HG02840 (cell line): Measurements from ENCODE around the gene PCNX2.
"Not testable (repeated sequence)": the region's sequence is repeated elsewhere in the genome, so short reads cannot be mapped to it uniquely, and the experiment has no call there.

Experiments
- ATAC-seq: cut with Tn5 transposase; IDR thresholded peaks from one replicate; pipeline ENCODE4 v1.9.1; 2021; ENCODE audit warnings: mild to moderate bottlenecking, moderate library complexity, moderate number of reproducible peaks; ENCODE audit not compliant: unreplicated experiment, low FRiP score

The PCNX2 gene

DNA sequence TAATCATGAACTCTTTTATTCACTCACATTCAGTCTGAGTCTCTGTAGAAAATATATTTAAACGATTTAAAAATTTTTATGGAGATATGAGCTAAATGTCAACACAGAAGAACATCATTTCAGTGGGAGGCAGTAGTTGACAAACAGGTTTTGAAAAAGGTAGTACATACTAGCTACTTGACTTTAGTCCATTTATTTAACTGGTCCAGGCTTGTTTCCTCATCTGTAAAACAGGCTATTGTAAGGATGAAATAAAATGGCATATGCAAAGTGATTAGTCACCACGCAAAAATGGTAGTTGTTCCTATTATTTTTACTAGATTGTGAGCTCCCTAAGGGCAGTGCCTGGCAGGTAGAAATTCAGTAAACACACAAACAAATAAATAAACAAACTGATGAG lies 270.0 kb downstream of the PCNX2 start:
- ATAC-seq = no peak

DNA sequence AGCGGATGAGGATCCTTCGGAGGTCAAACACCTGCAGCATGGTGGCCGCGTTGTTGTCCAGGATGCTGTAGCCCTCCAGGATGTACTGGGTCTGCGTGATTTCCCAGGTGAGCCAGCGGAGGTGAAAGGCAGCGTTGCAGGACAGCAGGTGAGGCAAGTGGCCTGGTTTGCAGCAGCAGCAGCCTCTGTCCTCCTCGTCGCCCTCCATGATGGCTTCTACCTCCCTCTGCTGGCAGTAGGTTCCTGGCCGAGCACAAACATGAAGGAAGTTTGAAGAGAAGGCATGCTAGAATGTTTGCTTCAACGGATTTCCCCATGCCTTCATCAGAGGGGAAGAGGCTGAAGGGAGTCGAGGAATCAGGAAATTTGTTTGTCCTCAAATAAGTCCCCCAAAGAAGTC lies 270.4 kb downstream of the PCNX2 start:
- no peak for ATAC-seq

DNA sequence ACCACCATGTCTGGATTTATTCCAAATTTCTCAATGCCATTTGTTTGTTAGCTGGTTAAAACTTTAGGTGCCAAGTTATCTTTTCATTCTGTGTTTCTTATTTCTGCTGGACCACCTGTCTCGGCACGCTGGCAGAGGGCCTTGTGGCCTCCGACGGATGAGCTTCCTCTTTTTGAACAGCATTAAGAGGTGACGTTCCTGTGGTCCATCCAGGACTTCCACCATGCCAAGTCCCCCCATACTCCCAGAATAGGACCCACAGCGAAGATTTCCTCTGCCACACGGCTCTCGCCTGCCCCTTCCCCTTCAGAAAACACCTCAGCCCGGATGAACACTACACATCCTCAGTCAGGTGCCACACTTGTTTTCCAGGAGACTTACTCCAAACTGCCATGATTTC lies 271.3 kb downstream of the PCNX2 start:
- no peak for ATAC-seq

GRCh38 chr1:233022246-233022645 lies 273.3 kb downstream of the PCNX2 start:
- ATAC-seq = no peak

- no peak for ATAC-seq
Observed at GRCh38 chr1:233020426-233020825, 275.1 kb downstream of the PCNX2 start.

DNA sequence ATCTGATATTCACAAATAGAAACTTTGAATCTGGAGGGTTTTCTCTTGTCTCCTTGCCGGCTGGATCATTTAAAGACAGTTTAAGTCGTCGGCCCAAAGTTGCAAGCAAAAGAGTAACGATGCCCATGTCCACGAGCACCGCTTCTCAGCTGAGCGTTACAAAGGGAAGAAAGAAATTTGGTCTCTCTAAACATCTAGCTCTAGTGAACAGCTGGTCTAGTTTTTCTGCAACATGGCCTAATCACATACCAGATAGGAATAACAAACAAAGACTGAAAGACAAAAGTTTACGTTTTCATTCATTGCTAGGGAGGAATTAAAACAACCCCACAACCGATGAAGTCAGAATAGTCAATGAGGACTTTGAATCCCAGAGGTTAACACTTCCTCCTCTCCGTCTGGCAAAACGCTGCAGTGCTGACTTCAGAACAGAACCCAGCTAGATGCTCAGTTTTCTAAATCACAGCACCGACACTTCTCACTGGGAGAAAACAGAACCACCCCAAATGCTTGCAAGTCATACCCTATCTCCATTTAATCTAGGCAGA lies 275.7 kb downstream of the PCNX2 start:
- ATAC-seq = no peak

- no peak for ATAC-seq
Observed at GRCh38 chr1:233019083-233019482, 276.4 kb downstream of the PCNX2 start.

DNA sequence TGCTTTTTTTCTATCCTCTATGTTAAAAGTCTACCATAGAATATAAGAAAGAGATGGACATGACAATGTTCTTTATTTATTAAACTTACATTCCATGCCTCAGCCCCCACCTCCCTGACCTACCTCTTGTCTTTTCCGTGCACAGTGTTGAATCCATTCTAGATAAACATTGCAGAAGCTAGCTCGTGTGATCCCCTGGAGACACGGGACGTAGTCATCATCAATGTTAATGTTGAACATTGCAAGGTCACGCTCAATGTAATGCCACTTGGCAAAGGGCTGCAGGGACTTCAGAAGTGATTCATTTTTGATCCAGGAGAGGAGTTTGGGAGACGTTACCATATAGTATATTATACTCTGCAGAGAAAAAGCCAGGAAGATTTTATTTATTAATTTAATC lies 278.7 kb downstream of the PCNX2 start:
- ATAC-seq = no peak

GRCh38 chr1:233015965-233016364 lies 279.6 kb downstream of the PCNX2 start:
- no peak for ATAC-seq

- ATAC-seq = no peak
Observed at GRCh38 chr1:233012021-233012420, 283.5 kb downstream of the PCNX2 start.

DNA sequence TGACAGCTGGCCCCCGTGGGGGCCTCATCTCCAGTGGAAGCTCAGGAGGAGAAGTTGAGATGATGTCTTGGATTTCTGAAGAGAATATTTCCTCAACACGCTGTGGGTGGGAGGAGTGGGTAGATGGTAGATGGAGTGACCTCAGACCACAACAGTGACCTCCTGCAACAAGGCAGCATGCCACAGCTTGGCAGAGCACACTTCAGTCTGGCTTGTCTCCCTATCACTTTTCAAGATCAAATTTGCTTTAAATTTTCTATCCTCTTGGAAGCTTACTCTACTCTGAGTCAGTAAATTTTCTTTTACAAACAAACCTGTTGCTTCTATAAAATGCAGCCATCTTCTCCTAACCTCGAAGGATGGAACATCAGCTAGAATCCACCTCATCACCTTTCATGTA lies 285.4 kb downstream of the PCNX2 start:
- ATAC-seq = no peak

DNA sequence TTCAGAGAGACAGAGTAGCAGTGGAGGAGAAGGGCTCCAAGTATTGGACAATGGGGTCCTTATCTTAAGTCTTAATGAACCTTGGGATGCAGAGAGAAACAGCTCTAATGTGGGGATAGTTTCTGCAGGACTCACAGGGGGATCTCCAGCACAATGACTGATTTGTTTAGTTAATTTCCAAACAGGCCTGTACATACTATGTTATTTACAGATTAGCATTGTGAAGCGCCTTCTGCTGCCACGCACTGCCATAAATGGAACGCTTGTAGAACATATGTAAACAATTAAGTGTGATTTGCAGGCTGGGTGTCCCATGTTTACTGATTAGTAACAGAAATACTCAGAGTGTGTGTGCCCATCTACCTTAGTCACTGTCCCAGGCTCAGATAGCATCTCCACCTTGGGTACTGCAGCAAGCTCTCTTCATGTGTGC lies 289.0 kb downstream of the PCNX2 start:
- no peak for ATAC-seq

DNA sequence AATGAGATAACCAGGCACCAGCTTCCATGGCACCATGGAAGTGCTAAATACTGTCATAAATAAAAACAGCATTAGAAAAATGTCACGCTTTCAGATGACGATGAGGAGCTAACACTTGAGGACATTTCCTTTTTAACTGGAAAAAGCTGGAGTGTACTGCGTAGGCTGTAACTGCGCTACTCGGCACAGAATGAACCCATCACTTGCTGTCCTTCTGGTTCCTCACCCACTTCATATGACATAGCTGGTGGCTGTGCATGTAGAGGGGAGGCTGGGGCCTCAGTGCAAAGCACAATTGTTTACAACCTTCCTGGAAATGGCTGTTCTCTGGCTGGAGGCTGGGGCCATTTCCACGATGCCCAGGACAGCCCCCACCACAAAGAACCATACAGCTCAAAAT lies 289.4 kb downstream of the PCNX2 start:
- no peak for ATAC-seq

DNA sequence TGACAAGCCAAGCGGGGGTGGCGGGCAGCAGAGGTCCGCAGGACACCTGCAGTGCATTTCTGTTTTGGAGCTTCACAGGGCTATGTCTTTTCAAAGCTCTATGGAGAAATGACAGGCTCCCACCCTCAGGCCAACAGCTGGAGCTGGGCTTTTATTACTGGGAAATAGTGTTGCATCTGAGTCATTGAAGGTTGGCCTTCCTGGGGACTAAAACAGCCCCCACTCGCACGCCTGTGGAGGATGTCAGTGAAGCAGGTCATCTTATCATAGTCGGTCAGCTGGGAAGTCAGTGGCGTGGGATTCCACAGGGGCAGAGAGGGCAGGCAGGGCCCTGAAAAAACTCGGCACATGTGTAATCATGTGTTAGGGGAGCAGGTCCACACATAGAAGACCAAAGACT lies 289.8 kb downstream of the PCNX2 start:
- ATAC-seq = no peak

DNA sequence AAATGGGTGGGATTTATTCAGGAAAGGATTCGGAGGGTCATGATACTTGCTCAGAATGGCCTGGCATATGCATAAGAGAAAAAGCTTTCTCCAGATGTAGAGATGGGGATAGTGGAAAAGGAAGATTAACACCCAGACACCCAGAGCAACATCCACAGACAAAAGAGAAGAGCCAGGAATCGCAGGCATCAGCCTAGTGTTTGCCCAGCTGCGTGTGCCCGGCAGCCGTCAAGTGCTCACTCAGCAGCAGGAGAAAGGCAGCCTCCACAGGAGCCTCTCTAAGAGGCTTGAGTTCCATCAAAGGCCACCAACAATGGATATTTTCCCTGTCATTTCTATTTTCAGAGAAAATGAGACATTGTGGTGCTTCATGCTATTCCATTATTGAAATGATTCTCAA lies 290.4 kb downstream of the PCNX2 start:
- no peak for ATAC-seq

DNA sequence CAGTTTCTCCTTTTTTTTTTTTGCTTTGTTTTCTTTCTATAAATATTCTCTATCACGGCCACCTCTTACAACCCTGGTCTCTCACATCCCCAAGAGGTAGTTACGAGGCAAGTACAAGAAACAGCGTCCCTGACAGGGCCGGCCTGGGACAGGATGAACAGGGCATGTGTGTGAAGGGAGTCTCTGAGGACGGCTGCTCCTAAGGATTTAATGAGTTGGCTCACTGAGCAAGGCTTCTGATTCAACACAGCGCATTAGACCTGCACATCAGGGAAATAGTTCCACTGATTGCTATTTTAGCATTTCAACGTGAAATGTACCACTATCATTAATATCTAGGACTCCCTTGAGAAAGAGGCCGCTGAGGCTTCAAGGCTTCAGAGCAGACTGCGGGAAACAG lies 291.1 kb downstream of the PCNX2 start:
- ATAC-seq = no peak

- not testable (repeated sequence) for ATAC-seq
Observed at GRCh38 chr1:233003638-233004037, 291.9 kb downstream of the PCNX2 start.

DNA sequence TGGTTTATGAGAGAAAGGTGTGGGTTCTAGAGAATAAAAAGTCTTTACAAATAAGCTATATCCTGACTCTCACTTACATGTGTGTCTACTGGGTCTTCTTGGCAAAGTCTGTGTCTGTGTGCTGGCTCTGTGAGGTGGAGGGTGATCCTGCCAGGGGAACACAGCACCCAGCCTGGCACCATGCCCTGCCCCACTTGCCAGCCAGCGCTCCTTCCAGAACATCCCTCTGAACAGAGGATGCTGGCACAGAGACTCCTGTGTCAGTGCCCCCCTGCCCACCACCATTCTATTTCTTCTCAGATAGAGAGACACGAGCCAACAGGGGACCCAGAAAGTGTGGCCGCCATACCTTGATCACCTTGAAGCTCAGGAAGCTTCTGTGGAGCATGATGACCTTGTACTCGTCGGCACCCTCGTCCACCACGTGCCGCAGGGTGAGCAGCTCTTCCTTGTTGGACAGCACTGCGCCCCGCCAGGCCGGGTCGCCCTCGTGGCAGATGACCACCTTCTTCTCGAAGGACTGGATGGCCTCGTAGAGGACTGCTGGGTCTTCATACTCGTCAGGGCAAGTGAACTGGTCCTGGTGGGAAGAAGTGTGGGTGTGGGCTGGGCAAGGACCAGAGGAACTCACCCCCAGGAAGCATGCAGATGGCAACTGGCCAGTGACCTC lies 295.4 kb downstream of the PCNX2 start:
- no peak for ATAC-seq

DNA sequence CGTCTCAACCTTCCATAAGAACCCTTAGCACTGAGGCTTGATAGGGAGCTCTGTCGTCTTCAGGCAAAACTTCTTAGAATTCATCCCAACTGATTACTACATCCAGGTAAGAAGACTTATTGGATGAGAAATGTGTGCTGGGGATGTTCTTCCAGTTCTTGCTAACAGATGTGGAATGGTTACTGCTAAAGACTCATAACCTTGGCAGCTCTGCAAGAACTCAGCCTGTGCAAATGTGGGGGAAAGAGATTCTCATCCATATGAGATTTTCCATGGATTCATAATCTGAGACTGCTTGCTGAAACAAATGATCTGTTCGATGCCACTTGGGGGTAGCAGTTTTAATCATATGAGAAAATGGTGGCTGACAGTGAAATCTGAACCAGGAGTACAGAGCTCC lies 296.9 kb downstream of the PCNX2 start:
- ATAC-seq = no peak

DNA sequence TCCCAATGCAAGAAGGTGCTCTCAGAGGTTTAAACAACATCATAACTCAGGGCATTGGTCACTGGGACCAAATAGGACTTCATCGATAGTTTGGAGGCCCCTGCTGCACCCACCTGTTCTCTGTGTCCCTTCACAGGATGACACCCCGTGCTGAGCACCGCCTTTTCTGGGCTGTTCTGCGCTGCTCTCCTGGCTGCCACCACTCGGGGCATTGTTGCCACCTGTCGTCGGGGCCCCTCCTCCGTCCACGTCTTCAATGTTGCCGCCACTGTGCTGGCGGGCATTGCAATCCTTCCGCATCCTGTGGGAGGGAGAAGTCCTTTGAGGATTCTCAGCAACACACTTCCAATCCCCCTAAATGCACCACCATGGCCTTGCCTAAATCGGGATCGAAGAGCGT lies 297.4 kb downstream of the PCNX2 start:
- no peak for ATAC-seq

- no peak for ATAC-seq
Observed at GRCh38 chr1:232996143-232996542, 299.4 kb downstream of the PCNX2 start.

- no peak for ATAC-seq
Observed at GRCh38 chr1:232995189-232995588, 300.3 kb downstream of the PCNX2 start.

- ATAC-seq = no peak
Observed at GRCh38 chr1:232993555-232993954, 302.0 kb downstream of the PCNX2 start.
